LNCAP (cell line): ENCODE measurements around the gene TIGD2.

ENCODE experiments used
- CTCF ChIP-seq: fragments of 450-650 bp; IDR thresholded peaks from 2 replicates; pipeline ENCODE4 v1.5.1; 2017; ENCODE audit warnings: mild to moderate bottlenecking

Gene TIGD2

GRCh38 chr4:89156174-89156914 lies 45.0 kb downstream of the TIGD2 start:
- no peak for TF ChIP-seq CTCF

- TF ChIP-seq CTCF: no peak
Observed at GRCh38 chr4:89157488-89158024, 46.2 kb downstream of the TIGD2 start.

GRCh38 chr4:89158884-89159503 lies 47.7 kb downstream of the TIGD2 start:
- peak; percentile 83 for TF ChIP-seq CTCF

- no peak for TF ChIP-seq CTCF
Observed at GRCh38 chr4:89160806-89161205, 49.5 kb downstream of the TIGD2 start.

- no peak for TF ChIP-seq CTCF
Observed at GRCh38 chr4:89161841-89162240, 50.5 kb downstream of the TIGD2 start.

GRCh38 chr4:89162496-89162895 lies 51.2 kb downstream of the TIGD2 start:
- TF ChIP-seq CTCF: no peak

GRCh38 chr4:89162987-89163386 lies 51.7 kb downstream of the TIGD2 start:
- no peak for TF ChIP-seq CTCF
